B cell (primary cell): Measurements from ENCODE around the gene ANKFY1. TPM values are rescaled to one million over a fixed set of nuclear protein-coding genes. Genes with fewer than 3 reads are reported as not detected.

ENCODE experiments used
- ATAC-seq: fragments of 200-7000 bp; cut with Tn5 transposase; one replicate; pipeline ENCODE4 v1.10.0; 2021; ENCODE audit warnings: low read depth, mild to moderate bottlenecking, moderate number of reproducible peaks, moderate library complexity
- CTCF ChIA-PET: fragments of 350-600 bp; sonication (Branson Sonifier 250); formaldehyde crosslinking; loops from one replicate; lab custom pipeline; 2021; ENCODE audit warnings: antibody characterized with exemption, inconsistent platforms; lab: Charles Lee
- POLR2A ChIA-PET: fragments of 350-600 bp; sonication (Branson Sonifier 250); formaldehyde crosslinking; loops from one replicate; lab custom pipeline; 2021; ENCODE audit warnings: antibody characterized with exemption; lab: Charles Lee
- DNase-seq: peaks from one replicate; pipeline ENCODE4 v3.0.0; 2013
- H2AFZ ChIP-seq: 2 replicates; pipeline ENCODE4 v1.6.1; 2012; ENCODE audit warnings: mild to moderate bottlenecking, low read depth, low read length; ENCODE audit not compliant: insufficient read depth, poor library complexity, severe bottlenecking
- H3K27ac ChIP-seq, 2 donors: 1 replicate in 1 of 2; 2 replicates in 1 of 2; pipeline ENCODE4 v1.5.1; 2012 to 2013; ENCODE audit warnings: low read length in 2 of 2, mild to moderate bottlenecking in 2 of 2, moderate library complexity in 1 of 2
- H3K27me3 ChIP-seq, 4 experiments: fragments of 200-600 bp in 1 of 4; sonication (generic) in 1 of 4; replicated peaks in 1 of 4; 1 replicate in 2 of 4; 2 replicates in 2 of 4; pipeline versions ENCODE4 v1.6.1 to v1.7.0; 2013 to 2016; ENCODE audit warnings: low read length in 3 of 4, mild to moderate bottlenecking in 2 of 4, mixed read lengths in 1 of 4, moderate library complexity in 1 of 4; ENCODE audit not compliant: insufficient read depth in 4 of 4, control insufficient read depth in 3 of 4; ENCODE audit errors: control extremely low read depth in 1 of 4
- H3K36me3 ChIP-seq, 2 experiments: replicated peaks in 1 of 2; 1 replicate in 1 of 2; 2 replicates in 1 of 2; pipeline versions ENCODE4 v1.6.1 to v1.7.1; 2013; ENCODE audit warnings: low read length in 1 of 2; ENCODE audit not compliant: insufficient read depth in 2 of 2, control insufficient read depth in 1 of 2; ENCODE audit errors: control extremely low read depth in 1 of 2, extremely low read depth in 1 of 2
- H3K4me1 ChIP-seq, 2 donors: fragments of 200-600 bp in 1 of 2; sonication (generic) in 1 of 2; 1 replicate in 1 of 2; 2 replicates in 1 of 2; pipeline versions ENCODE4 v1.5.1 to v1.6.1; 2013 to 2017; ENCODE audit warnings: low read length in 2 of 2; ENCODE audit not compliant: control insufficient read depth in 2 of 2, insufficient read depth in 2 of 2
- H3K4me2 ChIP-seq: replicated peaks from 2 replicates; pipeline ENCODE3; 2012; ENCODE audit warnings: mild to moderate bottlenecking, low read depth, low read length; ENCODE audit not compliant: poor library complexity, severe bottlenecking
- H3K4me3 ChIP-seq, 5 experiments: fragments of 200-600 bp in 1 of 5; sonication (generic) in 1 of 5; 1 replicate in 3 of 5; 2 replicates in 2 of 5; pipeline versions ENCODE4 v1.5.1 to v1.7.0; 2011 to 2016; ENCODE audit warnings: low read length in 4 of 5, mild to moderate bottlenecking in 4 of 5, low read depth in 2 of 5, control low read depth in 1 of 5, moderate library complexity in 1 of 5; ENCODE audit not compliant: insufficient read depth in 1 of 5; ENCODE audit errors: control extremely low read depth in 1 of 5, extremely low read depth in 1 of 5
- H3K79me2 ChIP-seq: fragments of 200-600 bp; sonication (generic); one replicate; pipeline ENCODE4 v1.6.0; 2016; ENCODE audit warnings: low read length; ENCODE audit not compliant: control insufficient read depth, insufficient read depth
- H3K9ac ChIP-seq: fragments of 200-600 bp; sonication (generic); 2 replicates; pipeline ENCODE4 v1.6.1; 2017; ENCODE audit warnings: mild to moderate bottlenecking, low read length, moderate library complexity
- H3K9me3 ChIP-seq, 3 donors: one replicate each; pipeline versions ENCODE4 v1.6.1 to v1.7.1; 2013; ENCODE audit warnings: low read length in 2 of 3; ENCODE audit not compliant: control insufficient read depth in 2 of 3, insufficient read depth in 1 of 3; ENCODE audit errors: control extremely low read depth in 1 of 3
- H4K20me1 ChIP-seq: 2 replicates; pipeline ENCODE4 v1.6.0; 2012; ENCODE audit warnings: mild to moderate bottlenecking, low read length; ENCODE audit not compliant: insufficient read depth, control insufficient read depth, poor library complexity, severe bottlenecking
- H3K27ac Mint-ChIP-seq: one replicate; pipeline ENCODE4 v1.8.0; 2021; ENCODE audit warnings: mixed read lengths
- H3K27me3 Mint-ChIP-seq: one replicate; pipeline ENCODE4 v1.8.0; 2021; ENCODE audit warnings: mixed read lengths
- H3K4me1 Mint-ChIP-seq: one replicate; pipeline ENCODE4 v1.8.0; 2021; ENCODE audit warnings: mixed read lengths
- H3K4me3 Mint-ChIP-seq: one replicate; pipeline ENCODE4 v1.8.0; 2021; ENCODE audit warnings: mixed read lengths
- H3K9me3 Mint-ChIP-seq: one replicate; pipeline ENCODE4 v1.8.0; 2022; ENCODE audit warnings: mixed read lengths; ENCODE audit not compliant: insufficient read depth
- CTCF ChIP-seq: fragments of 200-600 bp; IDR thresholded peaks from one replicate; pipeline ENCODE4 v1.8.0; 2022; ENCODE audit warnings: antibody characterized with exemption, mild to moderate bottlenecking
- EZH2 ChIP-seq: IDR thresholded peaks from 2 replicates; pipeline ENCODE4 v1.6.1; 2012; ENCODE audit warnings: borderline replicate concordance, low read depth, mild to moderate bottlenecking, moderate library complexity, low read length; ENCODE audit not compliant: insufficient read depth, poor library complexity, severe bottlenecking
- WGBS: methylation state at CpG from one replicate; pipeline ENCODE4 v1.1.5; 2013; ENCODE audit warnings: missing lambda C conversion rate; ENCODE audit not compliant: insufficient coverage; 5-methylcytosine and 5-hydroxymethylcytosine counted together
- intact Hi-C: fragments of 100-400 bp; cut with micrococcal nuclease; formaldehyde crosslinking; loops from one replicate; pipeline ENCODE4 v1.10.0; 2022
- polyA plus RNA-seq: library from polyadenylated mRNA; depleted of rRNA; stranded (reverse); fragments of >200 nt; gene quantifications from 2 replicates; pipeline ENCODE4 v1.2.3, GENCODE V29; 2012
- total RNA-seq, 2 donors: library from RNA; stranded (reverse); fragments of 120-200 nt in 1 of 2; gene quantifications; 1 replicate in 1 of 2; 2 replicates in 1 of 2; pipeline versions ENCODE4 v1.2.3 to v1.2.4, GENCODE V29; 2013 to 2022

ANKFY1 gene
- total and polyA plus RNA-seq, 2 donors (not counting 1 experiment from before 2014, with no cell fraction given): 23.1 to 63.9 TPM

DNA sequence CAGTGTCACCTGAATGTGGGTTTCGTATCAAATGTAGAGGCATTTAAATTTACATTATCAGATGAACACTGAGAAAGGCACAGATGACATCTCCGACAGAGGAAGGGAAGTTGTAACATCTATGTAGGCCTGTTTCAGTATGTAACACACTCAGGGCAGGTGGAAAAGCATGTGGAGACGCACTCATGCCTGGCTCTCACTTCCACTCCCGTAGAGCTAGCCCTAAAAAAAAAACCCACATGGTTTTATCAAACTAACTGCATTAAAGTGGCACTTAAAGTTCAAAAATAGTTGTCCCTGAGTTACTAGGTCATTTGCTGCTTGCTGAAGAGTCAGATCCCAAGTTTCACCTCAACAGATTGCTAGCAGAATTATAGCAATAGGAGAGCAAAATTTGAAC lies 6.1 kb upstream of the ANKFY1 start:
- peaks cover 3% of the 10 kb centered on the region for H3K4me1 Mint-ChIP-seq
- no peak for DNase-seq
- CTCF ChIA-PET: no interaction called here
- Histone ChIP-seq H3K36me3 (peaks cover 0 to 27% of the 10 kb centered on the region in 2 experiments), H3K4me3 (no peak overlapping the region), H3K4me2 (no peak overlapping the region), H2AFZ (no peak overlapping the region), H3K9ac (no peak overlapping the region), H3K9me3 (no peaks in the 10 kb centered on the region), H3K27me3 (no peaks in the 10 kb centered on the region), H3K4me1 (no peaks in the 10 kb centered on the region), H4K20me1 (no peaks in the 10 kb centered on the region), H3K27ac (no peak overlapping the region), H3K79me2 (peaks cover 7% of the 10 kb centered on the region)
- no peak for TF ChIP-seq EZH2
- TF ChIP-seq CTCF: no peak
- H3K27me3 Mint-ChIP-seq: no peaks in the 10 kb centered on the region
- WGBS: no CpG with 5 or more reads among the region's 4 CpGs
- POLR2A ChIA-PET: no interaction called here
- intact Hi-C loops: no loop called here
- H3K9me3 Mint-ChIP-seq: no peaks in the 10 kb centered on the region
- no peak overlapping the region for H3K27ac Mint-ChIP-seq
- ATAC-seq: no peak
- H3K4me3 Mint-ChIP-seq: no peak overlapping the region

DNA sequence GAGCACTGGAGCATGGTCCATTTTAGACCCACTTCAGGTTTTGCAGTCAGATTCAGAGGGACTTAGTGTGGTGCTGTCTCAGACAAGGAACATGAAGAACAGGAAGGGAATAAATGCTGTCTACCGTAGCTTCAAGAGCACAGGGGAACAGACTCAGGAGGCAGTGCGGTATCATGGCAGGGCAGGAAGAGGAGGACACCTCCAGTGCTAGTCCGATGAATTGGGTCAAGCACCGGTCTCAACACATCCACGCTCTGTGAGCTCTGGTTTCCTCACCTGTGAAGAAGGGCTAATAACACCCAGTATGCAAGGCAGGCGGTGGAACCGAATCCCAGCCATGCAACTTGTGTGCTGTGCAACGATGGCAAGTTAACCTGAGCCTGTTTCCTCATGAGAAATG lies 3.6 kb upstream of the ANKFY1 start:
- POLR2A ChIA-PET: interaction anchor here (0.6 kb wide), 1 partner anchor 1430 kb away, joined by 6 read pairs; no protein-coding TSS in a partner anchor
- peaks cover 15 to 17% of the 10 kb centered on the region in 2 donors for H3K4me1 ChIP-seq
- DNase-seq: no peak
- intact Hi-C loops: no loop called here
- no peak overlapping the region for H2AFZ ChIP-seq
- no peak overlapping the region for H3K9ac ChIP-seq
- no peak for TF ChIP-seq CTCF
- no peak for TF ChIP-seq EZH2
- WGBS: 96% methylated on average over 8 of the region's 8 CpGs
- H3K4me3 ChIP-seq: no peak overlapping the region
- Mint-ChIP-seq H3K9me3 (no peaks in the 10 kb centered on the region), H3K27ac (no peak overlapping the region), H3K4me3 (no peak overlapping the region), H3K27me3 (no peaks in the 10 kb centered on the region), H3K4me1 (peaks cover 20% of the 10 kb centered on the region)
- CTCF ChIA-PET: interaction anchor here (0.7 kb wide), 1 partner anchor 9 kb away, joined by 3 read pairs; no protein-coding TSS in a partner anchor
- H3K27me3 ChIP-seq: no peaks in the 10 kb centered on the region
- H4K20me1 ChIP-seq: peaks cover 9% of the 10 kb centered on the region
- H3K9me3 ChIP-seq: no peaks in the 10 kb centered on the region
- H3K36me3 ChIP-seq: peaks cover 0 to 24% of the 10 kb centered on the region in 2 experiments
- H3K79me2 ChIP-seq: peaks cover 31% of the 10 kb centered on the region
- no peak overlapping the region for H3K4me2 ChIP-seq
- no peak overlapping the region for H3K27ac ChIP-seq
- ATAC-seq: no peak
